Liver (tissue), 3 donors: ENCODE data around the gene PIK3R3.

Source experiments
- ATF3 ChIP-seq: IDR thresholded peaks from 2 replicates; pipeline ENCODE4 v1.6.1; 2016; ENCODE audit warnings: antibody characterized with exemption
- YY1 ChIP-seq: IDR thresholded peaks from 2 replicates; pipeline ENCODE4 v1.6.1; 2016; ENCODE audit warnings: antibody characterized with exemption, mild to moderate bottlenecking
- TF ChIP-seq, protein P1 (sequence below): IDR thresholded peaks from 2 replicates; pipeline ENCODE4 v1.6.1; 2016; ENCODE audit warnings: antibody characterized with exemption, mild to moderate bottlenecking
- TF ChIP-seq, protein P2 (sequence below): fragments of 150-350 bp; IDR thresholded peaks from 2 replicates; pipeline ENCODE4 v1.5.1; 2017; ENCODE audit warnings: improper control_type of control experiment, low read depth, low read length; ENCODE audit not compliant: missing input control
- donor health status: healthy.
- donor health status: healthy.

DNA sequence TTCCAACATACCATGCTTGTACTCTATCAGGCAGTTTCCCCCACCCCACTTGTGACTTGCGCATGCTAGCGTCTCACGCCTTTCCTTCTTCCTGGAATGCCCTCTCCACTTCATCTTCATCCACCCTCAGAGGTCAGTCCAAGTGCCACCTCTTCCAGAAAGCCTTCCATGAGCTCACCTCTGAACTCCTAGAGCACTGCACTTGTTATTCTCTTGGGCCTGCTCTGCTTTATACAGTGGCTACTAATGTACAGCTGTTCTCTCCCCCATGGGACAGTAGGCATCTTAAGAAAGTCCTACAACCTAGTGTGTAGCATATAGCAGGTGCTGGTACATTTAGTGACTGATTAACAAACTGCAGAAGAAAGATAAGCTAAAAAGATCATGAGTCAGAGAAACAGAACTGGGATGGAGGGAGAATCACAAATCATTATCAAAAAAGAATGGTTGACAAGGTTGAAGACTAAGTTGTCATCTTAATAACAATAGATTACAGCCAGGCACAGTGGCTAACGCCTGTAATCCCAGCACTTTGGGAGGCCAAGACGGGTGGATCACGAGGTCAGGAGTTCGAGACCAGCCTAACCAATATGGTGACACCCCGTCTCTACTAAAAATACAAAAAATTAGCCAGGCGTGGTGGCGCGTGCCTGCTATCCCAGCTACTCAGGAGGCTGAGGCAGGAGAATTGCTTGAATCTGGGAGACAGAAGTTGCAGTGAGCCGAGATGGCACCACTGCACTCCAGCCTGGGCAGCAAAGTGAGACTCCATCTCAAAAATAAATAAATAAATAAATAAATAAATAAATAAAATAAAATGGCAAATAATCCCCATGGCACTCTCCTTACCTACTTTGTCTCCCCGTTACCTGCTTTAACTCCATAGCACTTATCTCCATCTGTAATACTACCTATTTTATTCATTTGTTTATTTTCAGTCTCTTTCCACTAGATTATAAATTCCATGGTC, 26.2 kb upstream of the PIK3R3 start:
- TF ChIP-seq, protein P1, sequence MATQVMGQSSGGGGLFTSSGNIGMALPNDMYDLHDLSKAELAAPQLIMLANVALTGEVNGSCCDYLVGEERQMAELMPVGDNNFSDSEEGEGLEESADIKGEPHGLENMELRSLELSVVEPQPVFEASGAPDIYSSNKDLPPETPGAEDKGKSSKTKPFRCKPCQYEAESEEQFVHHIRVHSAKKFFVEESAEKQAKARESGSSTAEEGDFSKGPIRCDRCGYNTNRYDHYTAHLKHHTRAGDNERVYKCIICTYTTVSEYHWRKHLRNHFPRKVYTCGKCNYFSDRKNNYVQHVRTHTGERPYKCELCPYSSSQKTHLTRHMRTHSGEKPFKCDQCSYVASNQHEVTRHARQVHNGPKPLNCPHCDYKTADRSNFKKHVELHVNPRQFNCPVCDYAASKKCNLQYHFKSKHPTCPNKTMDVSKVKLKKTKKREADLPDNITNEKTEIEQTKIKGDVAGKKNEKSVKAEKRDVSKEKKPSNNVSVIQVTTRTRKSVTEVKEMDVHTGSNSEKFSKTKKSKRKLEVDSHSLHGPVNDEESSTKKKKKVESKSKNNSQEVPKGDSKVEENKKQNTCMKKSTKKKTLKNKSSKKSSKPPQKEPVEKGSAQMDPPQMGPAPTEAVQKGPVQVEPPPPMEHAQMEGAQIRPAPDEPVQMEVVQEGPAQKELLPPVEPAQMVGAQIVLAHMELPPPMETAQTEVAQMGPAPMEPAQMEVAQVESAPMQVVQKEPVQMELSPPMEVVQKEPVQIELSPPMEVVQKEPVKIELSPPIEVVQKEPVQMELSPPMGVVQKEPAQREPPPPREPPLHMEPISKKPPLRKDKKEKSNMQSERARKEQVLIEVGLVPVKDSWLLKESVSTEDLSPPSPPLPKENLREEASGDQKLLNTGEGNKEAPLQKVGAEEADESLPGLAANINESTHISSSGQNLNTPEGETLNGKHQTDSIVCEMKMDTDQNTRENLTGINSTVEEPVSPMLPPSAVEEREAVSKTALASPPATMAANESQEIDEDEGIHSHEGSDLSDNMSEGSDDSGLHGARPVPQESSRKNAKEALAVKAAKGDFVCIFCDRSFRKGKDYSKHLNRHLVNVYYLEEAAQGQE: no peak
- TF ChIP-seq, protein P2, sequence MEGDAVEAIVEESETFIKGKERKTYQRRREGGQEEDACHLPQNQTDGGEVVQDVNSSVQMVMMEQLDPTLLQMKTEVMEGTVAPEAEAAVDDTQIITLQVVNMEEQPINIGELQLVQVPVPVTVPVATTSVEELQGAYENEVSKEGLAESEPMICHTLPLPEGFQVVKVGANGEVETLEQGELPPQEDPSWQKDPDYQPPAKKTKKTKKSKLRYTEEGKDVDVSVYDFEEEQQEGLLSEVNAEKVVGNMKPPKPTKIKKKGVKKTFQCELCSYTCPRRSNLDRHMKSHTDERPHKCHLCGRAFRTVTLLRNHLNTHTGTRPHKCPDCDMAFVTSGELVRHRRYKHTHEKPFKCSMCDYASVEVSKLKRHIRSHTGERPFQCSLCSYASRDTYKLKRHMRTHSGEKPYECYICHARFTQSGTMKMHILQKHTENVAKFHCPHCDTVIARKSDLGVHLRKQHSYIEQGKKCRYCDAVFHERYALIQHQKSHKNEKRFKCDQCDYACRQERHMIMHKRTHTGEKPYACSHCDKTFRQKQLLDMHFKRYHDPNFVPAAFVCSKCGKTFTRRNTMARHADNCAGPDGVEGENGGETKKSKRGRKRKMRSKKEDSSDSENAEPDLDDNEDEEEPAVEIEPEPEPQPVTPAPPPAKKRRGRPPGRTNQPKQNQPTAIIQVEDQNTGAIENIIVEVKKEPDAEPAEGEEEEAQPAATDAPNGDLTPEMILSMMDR: no peak
- TF ChIP-seq ATF3 (no peak), YY1 (no peak)
